SKM-1 treated with dmso at 0.1 percent for 144 hours (cell line): ENCODE results near the gene STYXL2.

Experiments used
- DNase-seq: peaks from one replicate; lab custom pipeline; 2025; ENCODE audit not compliant: unreplicated experiment; lab: John Stamatoyannopoulos, UW

The STYXL2 gene

DNA sequence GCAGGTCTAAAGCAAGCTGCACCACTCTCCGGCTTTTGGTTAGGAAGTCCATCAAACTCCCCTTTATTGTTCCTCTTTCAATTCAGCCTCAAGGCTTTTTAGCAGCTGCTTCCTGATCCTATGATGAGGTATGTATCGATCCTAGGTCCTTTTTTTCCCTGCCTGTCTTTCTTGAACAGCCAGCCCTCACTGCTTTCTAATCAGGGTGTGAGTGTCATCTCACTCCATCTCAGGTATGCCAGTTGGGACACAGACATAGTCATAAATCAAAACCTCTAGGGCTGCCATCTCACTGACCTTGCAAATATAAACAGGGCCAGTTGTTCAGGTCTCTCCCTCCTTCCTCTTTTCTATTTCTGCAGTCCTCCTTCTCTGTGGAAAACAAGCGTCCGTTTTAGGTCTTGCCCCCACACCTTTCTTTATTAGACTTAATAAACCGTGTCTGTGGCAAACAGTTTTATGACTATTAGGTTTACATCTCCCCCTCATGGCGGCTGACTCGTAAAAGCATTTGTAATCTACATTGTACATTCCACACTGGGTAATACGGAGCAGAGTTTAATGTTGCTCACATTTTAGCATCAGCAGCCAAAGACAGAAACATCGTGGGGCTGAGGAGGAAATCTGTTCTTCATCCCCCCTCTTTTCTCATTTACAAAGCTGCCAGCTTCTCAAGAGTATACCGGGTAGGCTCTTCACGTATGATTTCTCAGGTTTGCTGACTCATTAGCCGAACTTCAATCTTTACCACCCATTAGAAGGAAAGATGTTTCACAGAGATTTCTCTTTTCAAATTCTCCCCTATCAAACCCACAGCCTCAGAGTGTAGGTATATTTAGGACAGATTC, 11.6 kb downstream of the STYXL2 start:
- DNase-seq, result peak; percentile 27

DNA sequence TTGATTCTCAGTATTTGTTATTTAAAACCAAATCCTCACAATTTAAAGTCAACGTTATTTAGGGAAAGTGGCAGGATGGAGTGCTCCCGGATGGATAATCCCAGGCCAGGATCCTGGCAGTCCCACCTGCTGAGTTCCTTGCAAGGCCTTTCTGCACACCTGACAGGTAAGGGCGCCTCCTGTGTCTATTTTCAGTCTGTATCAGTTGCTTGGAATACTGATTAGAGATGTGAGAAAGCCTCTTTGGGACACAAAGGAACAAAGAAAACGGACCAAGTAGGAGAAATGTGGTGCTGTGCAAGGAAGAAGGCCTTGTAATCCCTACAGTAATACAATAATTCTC, 12.2 kb downstream of the STYXL2 start:
- no peak for DNase-seq

DNA sequence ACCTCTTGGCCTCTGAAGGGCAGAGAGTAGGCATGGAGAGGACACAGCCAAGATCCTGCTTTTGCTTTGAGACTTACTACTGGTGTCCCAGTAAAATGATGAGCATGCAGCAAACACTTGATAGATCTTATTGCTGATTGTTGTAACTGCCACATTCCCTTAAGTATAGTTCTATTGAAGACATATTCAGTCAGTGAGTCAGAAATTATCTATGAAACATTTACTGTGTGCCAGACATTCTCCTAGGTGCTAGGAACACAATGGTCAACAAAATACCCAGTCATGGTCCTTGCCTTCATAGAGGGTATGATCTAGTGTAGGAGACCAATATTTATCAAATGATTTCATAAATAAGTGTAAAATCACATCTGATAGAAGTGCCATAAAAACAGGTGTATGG, 13.6 kb downstream of the STYXL2 start:
- DNase-seq, result no peak

DNA sequence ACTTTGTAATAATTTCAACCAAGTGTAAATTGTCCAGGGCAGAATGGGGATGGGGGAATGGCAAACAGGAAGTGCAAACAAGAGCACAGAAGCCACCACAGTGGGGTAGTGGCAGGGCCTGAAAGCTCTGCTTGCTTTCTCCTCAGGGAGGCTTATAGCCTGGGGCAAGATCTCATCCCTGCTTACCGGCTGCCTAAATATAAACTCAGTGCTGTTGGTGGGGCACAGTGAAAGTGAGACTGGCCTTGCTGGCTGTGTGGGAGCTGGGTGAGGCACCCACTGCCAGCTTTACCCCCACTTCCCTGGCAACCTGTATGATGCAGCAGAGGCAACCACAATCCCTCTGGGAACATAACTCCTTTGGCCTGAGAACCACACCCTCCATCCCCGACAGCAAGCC, 15.2 kb downstream of the STYXL2 start:
- DNase-seq, result no peak

DNA sequence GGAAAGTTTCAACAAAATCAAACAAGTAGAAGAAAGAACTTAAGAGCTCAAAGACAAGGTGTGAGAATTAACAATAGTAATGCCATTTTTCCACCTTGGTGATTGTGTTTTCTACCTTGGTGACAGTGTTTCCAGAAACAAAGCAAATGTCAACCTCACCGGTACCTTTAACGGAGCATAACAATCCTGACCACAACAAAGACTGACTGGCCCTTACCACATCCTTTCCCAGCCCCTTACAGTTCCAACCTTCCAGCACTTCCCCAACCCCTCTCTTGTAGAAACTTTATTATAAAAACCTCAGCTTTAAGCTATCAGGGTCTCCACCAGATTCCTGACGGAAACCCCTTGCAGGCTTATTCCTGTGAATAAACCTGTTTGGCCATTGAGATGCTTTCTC, 16.7 kb downstream of the STYXL2 start:
- DNase-seq, result no peak

DNA sequence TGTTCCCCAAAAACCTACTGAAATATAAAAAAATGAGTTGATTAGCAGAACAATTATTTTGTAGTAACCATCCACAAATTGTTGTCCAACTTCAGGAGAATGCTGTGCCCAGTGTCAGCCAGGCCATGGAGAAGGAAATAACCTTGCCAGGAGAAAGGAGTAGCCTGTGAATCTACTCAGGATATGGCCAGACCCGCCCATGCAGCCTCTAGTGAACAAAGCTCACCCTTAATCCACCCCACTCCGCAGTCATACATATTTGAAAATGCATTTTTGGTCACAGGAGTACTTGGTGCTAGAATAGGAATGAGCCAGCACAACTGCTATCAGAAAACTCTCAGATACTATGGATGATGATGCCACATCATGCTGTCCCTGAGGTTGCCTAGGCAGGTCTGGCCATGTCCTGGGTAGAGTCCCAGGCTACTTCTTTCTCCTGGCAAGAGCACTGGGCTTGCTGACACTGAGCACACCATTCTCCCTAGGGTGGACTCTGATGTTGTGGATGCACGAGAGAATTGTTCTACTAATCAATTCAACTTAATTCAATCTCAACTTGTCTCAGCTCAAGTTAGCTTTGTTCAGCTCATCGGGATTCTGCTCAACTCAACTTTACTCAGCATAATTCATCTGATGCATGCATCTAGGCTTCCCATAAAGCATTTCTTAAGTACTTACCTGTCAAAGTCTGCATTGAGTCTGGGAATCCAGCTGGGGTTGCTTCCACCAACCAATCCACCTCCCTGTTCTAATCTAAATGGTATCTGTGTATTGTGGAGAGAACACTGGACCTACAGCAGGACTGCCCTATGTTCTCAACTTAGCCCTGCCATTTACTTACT, 18.2 kb downstream of the STYXL2 start:
- DNase-seq, result no peak

DNA sequence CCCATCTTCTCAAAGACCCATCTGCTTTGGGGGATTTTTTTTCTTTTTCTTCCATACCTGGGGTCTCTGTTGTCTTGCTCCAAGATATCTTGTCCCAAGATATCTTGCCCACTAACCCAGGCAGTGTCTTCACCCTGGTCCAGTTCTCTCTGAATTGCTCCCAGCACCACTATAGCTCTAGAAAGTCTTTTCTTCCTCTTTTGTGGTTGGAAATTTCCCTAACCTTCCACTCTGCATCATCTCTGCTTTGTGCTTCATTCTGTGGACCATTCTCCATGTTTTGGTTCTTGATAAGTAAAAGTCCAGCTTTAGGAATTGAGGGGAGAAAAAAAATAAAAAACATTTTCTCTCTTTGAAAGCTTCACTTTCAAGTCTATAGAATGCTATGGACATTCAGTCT, 20.9 kb downstream of the STYXL2 start:
- peak; percentile 51 for DNase-seq

DNA sequence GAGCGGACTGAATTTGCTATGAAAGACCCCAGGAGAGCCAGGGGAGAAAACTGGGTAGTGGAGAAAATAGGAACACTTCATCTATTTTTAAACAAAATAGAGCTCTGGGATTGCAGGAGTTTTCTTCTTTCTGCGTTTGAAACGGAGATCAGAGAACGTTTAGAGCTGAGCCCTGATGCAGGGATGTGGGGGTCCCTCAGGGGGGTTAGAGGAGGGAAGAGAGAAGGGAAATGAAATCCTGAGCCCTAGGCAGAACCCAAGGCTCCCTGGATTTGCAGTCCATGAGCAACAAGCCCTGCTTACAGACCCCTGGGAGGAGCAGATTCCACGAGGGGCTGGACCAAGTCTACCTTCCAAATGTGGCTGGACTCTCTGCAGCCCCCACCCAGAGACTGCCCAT, 21.8 kb downstream of the STYXL2 start:
- DNase-seq, result no peak

DNA sequence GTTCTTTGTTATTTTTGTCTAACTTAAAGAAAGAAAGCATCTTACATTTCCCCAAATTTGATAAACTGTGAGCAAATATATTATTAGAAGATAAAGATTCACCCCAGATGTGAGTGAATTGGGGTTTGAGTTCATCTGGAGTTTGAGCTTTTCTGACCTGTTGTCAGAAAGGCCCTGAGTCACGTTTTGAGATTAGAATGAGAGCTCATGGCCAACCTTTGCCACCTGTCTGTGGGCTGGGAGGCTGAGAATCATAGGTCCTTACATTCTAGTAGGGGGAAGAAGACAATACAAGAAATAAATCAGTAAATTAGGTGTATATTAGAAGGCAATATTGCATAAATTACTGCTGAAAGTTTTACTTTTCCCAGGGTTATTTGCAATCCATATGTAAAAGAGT, 22.3 kb downstream of the STYXL2 start:
- DNase-seq, result no peak

DNA sequence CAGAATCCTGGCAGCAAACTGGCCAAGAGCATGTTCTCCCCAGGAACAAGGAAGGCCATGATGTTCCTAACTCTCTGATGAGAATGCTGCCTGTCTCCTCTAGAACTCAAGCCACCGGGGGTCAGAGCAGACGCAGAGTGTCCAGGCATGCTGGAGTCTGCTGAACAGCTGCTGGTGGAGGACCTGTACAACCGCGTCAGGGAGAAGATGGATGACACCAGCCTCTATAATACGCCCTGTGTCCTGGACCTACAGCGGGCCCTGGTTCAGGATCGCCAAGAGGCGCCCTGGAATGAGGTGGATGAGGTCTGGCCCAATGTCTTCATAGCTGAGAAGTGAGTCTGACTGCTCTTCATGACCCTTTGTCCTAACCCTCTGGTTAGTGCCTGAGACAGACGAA, 23.4 kb downstream of the STYXL2 start:
- DNase-seq, result no peak

DNA sequence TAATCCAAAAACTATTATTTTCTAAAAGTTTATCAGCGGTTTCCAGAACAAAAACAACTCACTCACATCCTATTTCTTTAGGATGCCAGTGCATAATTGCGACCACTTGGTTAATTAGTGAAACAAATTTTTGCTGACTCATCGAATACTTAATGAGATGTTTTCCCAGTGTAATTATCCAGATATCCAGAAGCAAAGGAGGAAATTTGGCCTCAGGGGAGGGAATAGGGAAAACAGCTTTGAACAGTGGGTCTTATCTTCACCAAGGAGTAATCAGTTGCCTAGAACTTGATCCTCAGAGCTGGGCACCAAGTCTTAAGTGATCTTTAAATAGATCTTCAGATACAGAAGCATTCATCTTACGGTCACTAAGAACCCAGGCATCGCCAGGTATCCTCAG, 24.3 kb downstream of the STYXL2 start:
- no peak for DNase-seq

DNA sequence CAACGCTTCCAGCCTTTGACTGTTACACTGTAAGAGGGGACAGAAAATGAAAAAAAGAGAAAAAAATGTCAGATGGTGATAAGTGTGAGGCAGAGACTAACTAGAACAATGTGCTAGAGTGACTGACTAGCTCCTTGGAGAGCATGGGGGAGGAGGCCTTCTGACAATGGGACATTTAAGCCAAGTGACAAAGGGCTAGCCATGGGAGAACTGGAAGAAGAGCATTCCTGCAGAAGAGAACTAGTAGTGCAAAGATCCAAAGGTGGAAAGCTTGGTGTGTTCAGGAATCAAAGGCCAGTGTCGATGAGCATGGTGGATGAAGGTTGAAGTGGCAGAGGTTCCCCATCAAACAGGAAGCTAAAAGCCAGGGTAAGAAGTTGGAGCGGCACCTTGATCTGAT, 25.8 kb downstream of the STYXL2 start:
- DNase-seq, result no peak

DNA sequence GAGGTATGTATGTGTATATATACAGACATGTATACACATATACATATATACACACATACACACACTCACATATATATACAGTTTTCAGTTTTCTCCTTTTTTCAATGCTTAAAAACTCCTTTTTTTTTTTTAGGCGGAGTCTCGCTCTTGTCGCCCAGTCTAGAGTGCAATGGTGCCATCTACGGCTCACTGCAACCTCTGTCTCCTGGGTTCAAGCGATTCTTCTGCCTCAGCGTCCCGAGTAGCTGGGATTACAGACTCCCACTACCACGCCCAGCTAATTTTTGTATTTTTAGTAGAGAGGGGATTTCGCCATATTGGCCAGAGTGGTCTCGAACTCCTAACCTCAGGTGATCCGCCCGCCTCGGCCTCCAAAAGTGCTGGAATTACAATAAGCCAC, 27.0 kb downstream of the STYXL2 start:
- no peak for DNase-seq

DNA sequence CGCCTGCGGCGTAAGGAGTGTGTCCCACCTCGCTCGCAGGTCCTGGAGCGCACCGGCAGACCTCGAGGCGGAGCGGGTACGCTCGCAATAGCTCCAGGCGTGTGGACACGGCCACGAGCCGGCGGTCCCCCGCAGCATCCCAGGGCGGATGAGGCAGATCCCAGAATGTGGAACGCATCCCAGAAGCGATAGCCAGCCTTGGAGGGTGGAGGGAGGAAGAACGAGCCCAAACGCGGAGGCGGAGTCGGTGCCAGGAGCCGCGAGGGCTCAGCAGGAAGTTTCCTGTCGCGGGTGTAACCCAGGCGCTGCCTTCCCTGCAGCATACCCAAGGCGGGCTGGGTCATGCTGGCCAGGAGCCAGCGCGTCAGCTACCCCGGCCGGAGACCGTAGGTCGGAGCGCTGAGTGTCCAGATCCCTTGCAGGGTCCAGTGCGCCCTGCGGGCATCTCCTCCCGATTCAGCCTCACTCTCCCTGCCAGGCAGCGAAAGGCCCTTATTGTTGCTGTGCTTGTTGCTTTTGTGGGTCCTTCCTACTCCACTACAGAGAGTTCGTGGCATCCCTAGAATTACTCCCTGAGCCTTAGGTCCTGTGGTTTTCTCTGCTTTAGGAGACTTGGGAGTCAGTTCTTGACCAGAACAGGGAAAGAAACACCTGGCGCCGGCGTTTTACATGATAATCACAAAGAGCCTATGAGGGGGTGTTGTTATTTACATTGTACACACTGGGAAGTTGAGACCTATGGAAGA, 27.7 kb downstream of the STYXL2 start:
- no peak for DNase-seq

DNA sequence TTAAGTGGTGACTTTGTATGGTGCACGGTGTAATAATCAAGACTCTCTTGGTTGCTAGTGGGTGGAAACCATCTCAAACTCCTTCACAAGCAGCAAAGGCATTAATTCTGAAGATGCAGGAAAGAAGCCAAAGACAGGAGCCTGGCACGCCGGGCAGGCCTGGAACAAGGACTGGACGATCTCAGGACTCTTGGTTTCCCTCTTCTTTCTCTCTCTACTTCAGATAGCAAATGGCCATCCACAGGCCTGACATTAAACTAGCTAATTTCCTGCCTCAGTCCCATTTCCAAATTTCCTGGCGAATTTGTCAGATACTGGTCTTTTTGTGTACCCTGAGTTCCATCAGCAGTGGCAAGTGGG, 28.2 kb downstream of the STYXL2 start:
- no peak for DNase-seq

DNA sequence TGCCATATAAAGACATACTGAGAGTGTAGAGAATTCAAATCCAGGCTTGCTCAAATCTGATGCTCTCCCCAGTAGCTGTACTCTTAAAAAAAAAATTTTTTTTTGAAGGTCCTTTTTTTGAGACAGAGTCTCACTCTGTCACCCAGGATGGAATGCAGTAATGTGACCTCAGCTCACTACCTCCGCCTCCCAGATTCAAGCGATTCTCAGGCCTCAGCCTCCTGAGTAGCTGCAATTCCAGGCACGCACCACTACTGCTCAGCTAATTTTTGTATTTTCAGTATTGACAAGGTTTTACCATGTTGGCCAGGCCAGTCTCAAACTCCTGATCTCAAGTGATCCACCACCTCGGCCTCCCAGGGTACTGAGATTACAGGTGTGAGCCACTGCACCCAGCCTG, 28.7 kb downstream of the STYXL2 start:
- DNase-seq, result no peak

DNA sequence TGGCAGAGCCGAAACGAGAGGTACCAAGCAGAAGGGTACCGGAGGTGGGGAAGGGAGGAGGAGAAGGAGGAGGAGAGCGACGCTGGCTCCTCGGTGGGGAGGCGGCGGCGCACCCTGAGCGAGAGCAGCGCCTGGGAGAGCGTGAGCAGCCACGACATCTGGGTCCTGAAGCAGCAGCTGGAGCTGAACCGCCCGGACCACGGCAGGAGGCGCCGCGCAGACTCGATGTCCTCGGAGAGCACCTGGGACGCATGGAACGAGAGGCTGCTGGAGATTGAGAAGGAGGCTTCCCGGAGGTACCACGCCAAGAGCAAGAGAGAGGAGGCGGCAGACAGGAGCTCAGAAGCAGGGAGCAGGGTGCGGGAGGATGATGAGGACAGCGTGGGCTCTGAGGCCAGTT, 32.4 kb downstream of the STYXL2 start:
- DNase-seq, result no peak

DNA sequence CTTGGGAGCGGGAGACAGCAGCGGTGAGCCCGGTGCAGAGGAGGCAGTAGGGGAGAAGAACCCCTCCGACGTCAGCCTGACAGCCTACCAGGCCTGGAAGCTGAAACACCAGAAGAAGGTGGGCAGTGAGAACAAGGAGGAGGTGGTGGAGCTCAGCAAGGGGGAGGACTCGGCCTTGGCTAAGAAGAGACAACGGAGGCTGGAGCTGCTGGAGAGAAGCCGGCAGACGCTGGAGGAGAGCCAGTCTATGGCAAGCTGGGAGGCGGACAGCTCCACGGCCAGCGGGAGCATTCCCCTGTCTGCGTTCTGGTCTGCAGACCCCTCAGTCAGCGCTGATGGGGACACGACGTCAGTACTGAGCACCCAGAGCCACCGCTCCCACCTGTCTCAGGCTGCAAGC, 32.9 kb downstream of the STYXL2 start:
- DNase-seq, result no peak

DNA sequence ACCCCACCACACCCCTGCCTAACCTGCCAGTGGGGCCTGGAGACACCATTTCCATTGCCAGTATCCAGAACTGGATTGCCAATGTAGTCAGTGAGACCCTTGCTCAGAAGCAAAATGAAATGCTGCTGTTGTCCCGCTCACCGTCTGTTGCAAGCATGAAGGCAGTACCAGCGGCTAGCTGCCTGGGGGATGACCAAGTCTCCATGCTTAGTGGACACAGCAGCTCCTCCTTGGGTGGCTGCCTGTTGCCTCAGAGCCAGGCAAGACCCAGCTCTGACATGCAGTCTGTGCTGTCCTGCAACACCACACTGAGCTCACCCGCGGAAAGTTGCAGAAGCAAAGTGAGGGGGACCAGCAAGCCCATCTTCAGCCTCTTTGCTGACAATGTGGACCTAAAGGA, 33.4 kb downstream of the STYXL2 start:
- DNase-seq, result no peak

DNA sequence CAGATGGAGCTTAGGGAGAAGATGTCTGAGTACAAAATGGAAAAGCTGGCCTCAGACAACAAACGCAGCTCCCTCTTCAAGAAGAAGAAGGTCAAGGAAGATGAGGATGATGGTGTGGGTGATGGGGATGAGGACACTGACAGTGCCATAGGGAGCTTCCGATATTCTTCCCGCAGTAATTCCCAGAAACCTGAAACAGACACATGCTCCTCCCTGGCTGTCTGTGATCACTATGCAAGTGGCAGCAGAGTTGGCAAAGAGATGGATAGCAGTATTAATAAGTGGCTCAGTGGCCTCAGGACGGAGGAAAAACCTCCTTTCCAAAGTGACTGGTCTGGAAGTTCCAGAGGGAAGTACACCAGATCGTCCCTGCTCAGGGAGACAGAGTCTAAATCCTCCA, 33.8 kb downstream of the STYXL2 start:
- no peak for DNase-seq

DNA sequence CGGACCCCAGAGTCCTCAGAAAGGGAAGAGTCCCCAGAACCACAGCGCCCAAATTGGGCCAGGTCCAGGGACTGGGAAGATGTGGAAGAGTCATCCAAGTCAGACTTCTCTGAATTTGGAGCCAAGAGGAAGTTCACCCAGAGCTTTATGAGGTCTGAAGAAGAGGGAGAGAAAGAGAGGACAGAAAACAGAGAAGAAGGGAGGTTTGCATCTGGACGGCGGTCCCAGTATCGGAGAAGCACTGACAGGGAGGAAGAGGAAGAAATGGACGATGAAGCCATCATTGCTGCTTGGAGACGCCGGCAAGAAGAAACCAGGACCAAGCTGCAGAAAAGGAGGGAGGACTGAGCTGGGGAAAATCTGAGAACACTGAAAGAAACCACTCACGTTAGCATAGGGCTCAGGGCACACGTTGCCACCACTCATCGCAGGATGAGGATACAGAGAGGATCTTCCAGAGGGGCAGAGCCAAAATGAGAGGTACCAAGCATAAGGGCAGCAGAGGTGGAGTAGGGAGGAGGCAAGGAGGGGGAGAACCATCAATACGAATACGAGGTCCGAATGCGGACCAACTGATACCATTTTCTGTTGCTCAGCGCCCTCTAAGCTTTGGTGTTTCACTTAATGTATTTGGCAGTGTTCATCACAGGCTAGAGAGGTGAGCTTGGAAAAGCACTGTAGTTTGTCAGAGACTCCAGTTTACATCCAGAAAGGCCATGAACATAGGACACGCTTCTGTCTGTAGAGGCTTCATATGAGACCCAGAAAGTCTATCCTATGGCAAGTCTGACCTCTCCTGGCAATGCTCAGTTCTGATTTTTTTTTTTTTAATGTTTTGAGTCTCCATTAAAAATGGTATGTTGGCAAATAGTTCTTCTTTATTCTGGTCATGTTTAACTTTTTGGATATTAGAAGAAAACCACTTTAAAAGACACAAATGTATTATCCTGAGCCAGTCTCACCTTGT, 34.7 kb downstream of the STYXL2 start:
- DNase-seq, result no peak
